ENCODE results near the gene KRT16.
"Not testable (repeated sequence)": the region's sequence is repeated elsewhere in the genome, so short reads cannot be mapped to it uniquely, and the experiment has no call there.

The KRT16 gene

GRCh38 chr17:41617136-41617535 is 4.6 kb upstream of the KRT16 start:
- in situ Hi-C loops (cut with HindIII; ENCODE audit: low sequenced_read_pairs): no loop called here

- in situ Hi-C loops (cut with HindIII; ENCODE audit: low sequenced_read_pairs): not testable (repeated sequence)
Observed at GRCh38 chr17:41616486-41616885, 3.9 kb upstream of the KRT16 start.

- in situ Hi-C loops (cut with HindIII; ENCODE audit: low sequenced_read_pairs): no loop called here
Observed at GRCh38 chr17:41615454-41615853, 2.9 kb upstream of the KRT16 start.

GRCh38 chr17:41614767-41615166 is 2.2 kb upstream of the KRT16 start:
- in situ Hi-C loops (cut with HindIII; ENCODE audit: low sequenced_read_pairs): not testable (repeated sequence)

GRCh38 chr17:41614098-41614497 is 1.5 kb upstream of the KRT16 start:
- in situ Hi-C loops (cut with HindIII; ENCODE audit: low sequenced_read_pairs): no loop called here

GRCh38 chr17:41613277-41614082 is 913 bp upstream of the KRT16 start:
- in situ Hi-C loops (cut with HindIII; ENCODE audit: low sequenced_read_pairs): no loop called here

- in situ Hi-C loops (cut with HindIII; ENCODE audit: low sequenced_read_pairs): no loop called here
Observed at GRCh38 chr17:41610965-41611640, 1.5 kb downstream of the KRT16 start.

- in situ Hi-C loops (cut with HindIII; ENCODE audit: low sequenced_read_pairs): not testable (repeated sequence)
Observed at GRCh38 chr17:41610061-41610517, 2.5 kb downstream of the KRT16 start.

- in situ Hi-C loops (cut with HindIII; ENCODE audit: low sequenced_read_pairs): not testable (repeated sequence)
Observed at GRCh38 chr17:41606930-41607329, 5.6 kb downstream of the KRT16 start.

GRCh38 chr17:41602524-41602923 is 10.0 kb downstream of the KRT16 start:
- in situ Hi-C loops (cut with HindIII; ENCODE audit: low sequenced_read_pairs): no loop called here

- in situ Hi-C loops (cut with HindIII; ENCODE audit: low sequenced_read_pairs): no loop called here
Observed at GRCh38 chr17:41600318-41600717, 12.2 kb downstream of the KRT16 start.

GRCh38 chr17:41599680-41600079 is 12.9 kb downstream of the KRT16 start:
- in situ Hi-C loops (cut with HindIII; ENCODE audit: low sequenced_read_pairs): no loop called here

GRCh38 chr17:41595585-41595984 is 17.0 kb downstream of the KRT16 start:
- in situ Hi-C loops (cut with HindIII; ENCODE audit: low sequenced_read_pairs): no loop called here

- in situ Hi-C loops (cut with HindIII; ENCODE audit: low sequenced_read_pairs): no loop called here
Observed at GRCh38 chr17:41594363-41594915, 18.1 kb downstream of the KRT16 start.

GRCh38 chr17:41593306-41593981 is 19.1 kb downstream of the KRT16 start:
- in situ Hi-C loops (cut with HindIII; ENCODE audit: low sequenced_read_pairs): no loop called here

GRCh38 chr17:41592601-41593305 is 19.8 kb downstream of the KRT16 start:
- in situ Hi-C loops (cut with HindIII; ENCODE audit: low sequenced_read_pairs): no loop called here

- in situ Hi-C loops (cut with HindIII; ENCODE audit: low sequenced_read_pairs): no loop called here
Observed at GRCh38 chr17:41589301-41589700, 23.3 kb downstream of the KRT16 start.

GRCh38 chr17:41588126-41588810 is 24.3 kb downstream of the KRT16 start:
- in situ Hi-C loops (cut with HindIII; ENCODE audit: low sequenced_read_pairs): no loop called here

- in situ Hi-C loops (cut with HindIII; ENCODE audit: low sequenced_read_pairs): no loop called here
Observed at GRCh38 chr17:41586863-41587495, 25.6 kb downstream of the KRT16 start, which contains the start of gene KRT14. Gene KRT14, minus strand, starts transcription at chr17:41586895. Its CDS starts 61 bp downstream, at chr17:41586834.

Measured in DLD1 (cell line).